MCF 10A (cell line): Measurements from ENCODE around the gene TRAF1. TPM values are rescaled to one million over a fixed set of nuclear protein-coding genes. Genes with fewer than 3 reads are reported as not detected.

Experiments used
- BruUV-seq: library from RNA; stranded (reverse); fragments of 400-500 nt; replicated peaks from 2 replicates; lab custom pipeline; 2021; lab: Mats Ljungman, UMichigan
- CTCF ChIA-PET: fragments of 300-600 bp; sonication (Branson Sonifier 250); formaldehyde crosslinking; extraction: SDS; loops from one replicate; lab custom pipeline; 2021; ENCODE audit warnings: antibody characterized with exemption, inconsistent platforms; lab: Yijun Ruan, JAX
- POLR2A ChIA-PET: fragments of 300-600, 350-650 bp; sonication (Branson Sonifier 250); formaldehyde crosslinking; extraction: SDS; loops from one replicate; lab custom pipeline; 2020; ENCODE audit warnings: antibody characterized with exemption, inconsistent platforms; lab: Yijun Ruan, JAX
- DNase-seq: peaks from one replicate; pipeline ENCODE4 v3.0.0-alpha.2; 2018; ENCODE audit not compliant: unreplicated experiment
- H3K27ac Mint-ChIP-seq: one replicate; pipeline ENCODE4 v1.8.0; 2022; ENCODE audit warnings: mild to moderate bottlenecking, low read depth, mixed read lengths; ENCODE audit not compliant: unreplicated experiment
- H3K27me3 Mint-ChIP-seq: one replicate; pipeline ENCODE4 v1.8.0; 2022; ENCODE audit warnings: mixed read lengths; ENCODE audit not compliant: insufficient read depth, unreplicated experiment
- H3K36me3 Mint-ChIP-seq: one replicate; pipeline ENCODE4 v1.8.0; 2022; ENCODE audit warnings: mild to moderate bottlenecking, moderate library complexity, mixed read lengths; ENCODE audit not compliant: insufficient read depth, unreplicated experiment
- H3K4me1 Mint-ChIP-seq: one replicate; pipeline ENCODE4 v1.8.0; 2022; ENCODE audit warnings: mixed read lengths; ENCODE audit not compliant: insufficient read depth, unreplicated experiment
- H3K4me3 Mint-ChIP-seq: one replicate; pipeline ENCODE4 v1.8.0; 2022; ENCODE audit warnings: mild to moderate bottlenecking, moderate library complexity, mixed read lengths; ENCODE audit not compliant: unreplicated experiment
- H3K9me3 Mint-ChIP-seq: one replicate; pipeline ENCODE4 v1.8.0; 2022; ENCODE audit warnings: mixed read lengths; ENCODE audit not compliant: unreplicated experiment
- CTCF ChIP-seq: fragments of 200-600 bp; IDR thresholded peaks from one replicate; pipeline ENCODE4 v1.8.0; 2022; ENCODE audit warnings: antibody characterized with exemption, mild to moderate bottlenecking; ENCODE audit not compliant: unreplicated experiment
- intact Hi-C: fragments of 100-400 bp; cut with micrococcal nuclease; formaldehyde crosslinking; loops from 2 replicates; pipeline ENCODE4 v1.14.1; 2022
- total RNA-seq: library from RNA; stranded (reverse); gene quantifications from 2 replicates; pipeline ENCODE4 v1.2.3, GENCODE V29; 2022

Gene TRAF1
- total RNA-seq, 1 experiment from 2014 or later = 0.84 TPM

- intact Hi-C loops = no loop called here
- ChIA-PET POLR2A (interaction anchor here (0.7 to 1.1 kb wide), 2 partner anchors 13 to 254 kb away, joined by 3 read pairs; no protein-coding TSS in a partner anchor), CTCF (interaction anchor here (0.8 to 3.5 kb wide), 4 partner anchors 17 to 297 kb away, joined by 3 to 17 read pairs (median 6); no protein-coding TSS in a partner anchor)
- H3K4me3 Mint-ChIP-seq = no peak overlapping the region
- H3K27ac Mint-ChIP-seq = no peak overlapping the region
- H3K36me3 Mint-ChIP-seq = no peaks in the 10 kb centered on the region
- no peak for DNase-seq
- H3K4me1 Mint-ChIP-seq = no peaks in the 10 kb centered on the region
- no peaks in the 10 kb centered on the region for H3K27me3 Mint-ChIP-seq
- H3K9me3 Mint-ChIP-seq = no peaks in the 10 kb centered on the region
- no peak for TF ChIP-seq CTCF
- BruUV-seq = no TSS peak
Observed at GRCh38 chr9:120960001-120960400, 33.4 kb upstream of the TRAF1 start.

- H3K27ac Mint-ChIP-seq = no peak overlapping the region
- no TSS peak for BruUV-seq
- no peak for TF ChIP-seq CTCF
- DNase-seq = no peak
- ChIA-PET POLR2A (interaction anchor here (0.7 kb wide), 1 partner anchor 127 kb away, joined by 4 read pairs; no protein-coding TSS in a partner anchor), CTCF (no interaction called here)
- no peaks in the 10 kb centered on the region for H3K36me3 Mint-ChIP-seq
- H3K9me3 Mint-ChIP-seq = no peaks in the 10 kb centered on the region
- intact Hi-C loops = no loop called here
- no peaks in the 10 kb centered on the region for H3K27me3 Mint-ChIP-seq
- H3K4me3 Mint-ChIP-seq = no peak overlapping the region
- no peaks in the 10 kb centered on the region for H3K4me1 Mint-ChIP-seq
Observed at GRCh38 chr9:120956862-120957261, 30.3 kb upstream of the TRAF1 start.

GRCh38 chr9:120951960-120952618 lies 25.5 kb upstream of the TRAF1 start:
- Mint-ChIP-seq H3K9me3 (no peaks in the 10 kb centered on the region), H3K36me3 (no peaks in the 10 kb centered on the region), H3K27me3 (no peaks in the 10 kb centered on the region), H3K4me3 (no peak overlapping the region), H3K4me1 (no peaks in the 10 kb centered on the region), H3K27ac (no peak overlapping the region)
- BruUV-seq = no TSS peak
- DNase-seq = no peak
- TF ChIP-seq CTCF = no peak
- ChIA-PET CTCF (interaction anchor here (0.7 kb wide), 1 partner anchor 29 kb away, joined by 4 read pairs; no protein-coding TSS in a partner anchor), POLR2A (interaction anchor here (0.8 kb wide), 1 partner anchor 11 kb away, joined by 3 read pairs; no protein-coding TSS in a partner anchor)
- intact Hi-C loops = no loop called here
